ENCODE results near the gene PNCK. TPM values are rescaled to one million over a fixed set of nuclear protein-coding genes. Genes with fewer than 3 reads are reported as not detected.

The PNCK gene
- polyA plus RNA-seq, 3 donors = 7.6 to 13.9 (median 8.4) TPM

DNA sequence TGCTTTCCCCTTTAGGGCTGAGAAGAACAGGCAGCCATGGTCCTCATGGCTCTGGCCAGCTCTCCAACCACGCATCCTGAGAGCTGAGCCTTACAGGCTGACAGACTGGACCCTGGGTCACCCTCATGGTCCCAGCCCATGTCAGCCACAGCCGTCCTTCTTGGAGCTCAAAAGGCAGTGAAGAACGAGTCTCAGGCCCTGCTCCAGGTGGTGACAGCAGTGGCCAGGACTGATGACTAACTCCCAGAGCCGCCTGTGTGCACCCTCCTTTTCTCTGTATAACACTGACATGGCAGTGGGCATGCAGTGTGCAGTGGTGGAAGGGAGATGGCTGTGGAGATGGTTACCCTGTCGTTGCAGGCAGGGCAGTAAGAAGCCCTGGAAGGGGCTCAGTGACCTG, 36.9 kb downstream of the PNCK start:
- DNase-seq (ENCODE audit: extremely low read depth in 1 of 11, low read depth in 9 of 11, low spot score in 4 of 11) = no peak

DNA sequence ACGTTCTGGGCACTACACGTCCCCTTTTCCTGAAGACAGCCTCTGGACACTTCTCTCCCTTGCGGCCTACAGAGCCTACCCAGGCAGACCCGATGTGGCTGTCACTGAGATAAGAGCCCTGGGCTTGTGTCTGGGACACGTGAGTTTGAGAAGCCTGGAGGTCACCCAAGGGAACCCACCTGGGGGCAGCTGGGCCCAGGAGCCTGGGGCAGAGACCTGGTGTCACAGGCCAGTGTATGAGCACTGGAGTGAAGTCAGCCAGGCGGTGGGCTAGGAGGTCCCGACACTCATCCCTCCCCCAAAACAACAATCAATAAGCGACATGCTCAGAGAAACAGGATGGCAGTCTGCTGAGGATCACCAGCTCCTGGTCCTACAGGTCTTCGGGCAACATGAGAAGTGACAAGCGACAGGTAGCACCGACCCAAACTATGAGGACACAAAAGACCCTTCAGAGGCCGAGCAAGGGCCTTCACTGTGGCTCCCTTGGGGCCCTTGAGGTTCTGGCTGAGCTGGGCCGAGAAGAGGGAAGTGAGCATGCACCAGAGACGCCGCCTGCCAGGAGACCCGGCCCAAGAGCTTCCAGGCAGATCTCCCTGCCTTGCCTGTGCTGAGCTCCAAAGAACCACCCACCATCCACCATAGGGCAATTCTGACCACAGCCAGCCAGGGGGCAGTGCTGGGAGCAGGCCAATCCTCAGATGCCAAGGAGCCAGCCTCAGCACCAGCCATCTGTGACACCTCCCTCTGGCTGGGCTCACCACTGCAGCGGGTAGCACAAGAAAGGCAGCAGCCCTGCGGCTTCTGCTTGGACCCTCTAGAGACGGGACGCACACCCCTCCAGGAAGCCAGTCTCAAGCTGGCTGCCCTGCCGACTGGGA, 37.6 kb downstream of the PNCK start:
- DNase-seq (ENCODE audit: extremely low read depth in 1 of 11, low read depth in 9 of 11, low spot score in 4 of 11) = no peak

DNA sequence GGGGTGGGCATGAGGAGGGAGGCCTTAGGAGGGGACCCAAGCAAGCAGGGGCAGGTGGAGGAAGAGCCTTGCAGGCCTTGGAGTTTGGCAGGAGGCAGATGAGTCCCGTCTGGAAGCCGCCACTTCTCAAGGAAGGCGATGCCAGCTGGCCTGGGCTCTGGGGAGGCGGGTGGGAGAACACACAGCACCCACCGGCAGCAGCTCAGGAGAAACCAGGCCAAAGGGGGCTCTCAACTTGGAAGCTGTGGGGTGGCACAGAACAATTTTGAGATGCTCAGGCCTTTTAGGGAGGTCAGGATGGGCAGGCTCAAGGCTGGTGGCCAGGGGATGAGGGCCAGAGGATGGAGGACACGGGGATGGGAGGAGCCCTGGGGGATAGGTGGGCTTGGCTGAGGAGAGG, 38.2 kb downstream of the PNCK start:
- no peak for DNase-seq (ENCODE audit: extremely low read depth in 1 of 11, low read depth in 9 of 11, low spot score in 4 of 11)

DNA sequence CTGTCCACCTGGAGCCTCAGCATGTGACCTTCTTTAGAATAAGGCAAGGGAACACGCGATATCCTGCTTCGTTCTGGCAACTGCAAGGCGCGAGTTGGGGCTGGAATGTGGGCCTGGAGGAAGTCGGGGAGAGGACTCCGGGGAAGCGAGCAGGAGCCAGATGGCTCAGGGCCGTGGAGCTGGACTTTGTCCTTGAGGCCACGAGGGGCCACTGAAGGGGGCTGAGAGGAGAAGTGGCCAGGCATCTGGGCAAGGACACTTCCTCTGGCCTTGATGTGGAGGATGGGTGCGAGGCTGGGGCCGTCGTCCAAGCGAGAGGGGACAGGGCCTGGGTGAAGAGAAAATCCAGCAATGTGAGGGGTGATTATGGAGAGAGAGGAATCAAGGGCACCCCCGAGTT, 38.8 kb downstream of the PNCK start:
- no peak for DNase-seq (ENCODE audit: extremely low read depth in 1 of 11, low read depth in 9 of 11, low spot score in 4 of 11)

- no peak for DNase-seq (ENCODE audit: extremely low read depth in 1 of 11, low read depth in 9 of 11, low spot score in 4 of 11)
These were observed 39.4 kb downstream of the PNCK start for GRCh38 chrX:153634236-153634635.

DNA sequence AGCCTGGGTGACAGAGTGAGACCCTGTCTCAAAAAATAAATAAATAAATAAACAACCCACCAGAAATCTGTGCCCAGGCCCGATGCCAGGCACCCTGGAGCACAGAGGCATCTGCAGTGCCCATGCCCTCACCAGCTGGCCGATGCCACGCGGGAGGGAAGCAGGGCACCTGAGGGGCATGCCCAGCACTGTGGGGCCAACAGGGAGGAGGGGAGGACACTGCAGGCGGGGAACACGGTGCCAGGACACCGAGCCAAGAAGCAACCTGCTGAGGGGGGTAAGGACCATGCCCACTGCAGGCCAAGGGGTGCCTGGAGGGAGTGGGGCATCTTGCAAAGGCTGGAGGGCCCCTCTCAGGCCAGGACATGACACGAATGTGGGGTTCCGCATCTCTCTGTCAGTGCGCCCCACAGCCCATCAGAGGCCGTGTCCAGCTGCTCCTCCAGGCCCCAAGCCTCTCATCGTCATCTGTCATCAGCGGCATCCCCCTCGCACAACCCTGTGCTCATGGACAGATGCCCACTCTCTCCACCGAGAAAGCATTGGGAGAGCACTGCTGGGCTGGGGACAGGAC, 39.9 kb downstream of the PNCK start:
- DNase-seq (ENCODE audit: extremely low read depth in 1 of 11, low read depth in 9 of 11, low spot score in 4 of 11) = no peak

DNA sequence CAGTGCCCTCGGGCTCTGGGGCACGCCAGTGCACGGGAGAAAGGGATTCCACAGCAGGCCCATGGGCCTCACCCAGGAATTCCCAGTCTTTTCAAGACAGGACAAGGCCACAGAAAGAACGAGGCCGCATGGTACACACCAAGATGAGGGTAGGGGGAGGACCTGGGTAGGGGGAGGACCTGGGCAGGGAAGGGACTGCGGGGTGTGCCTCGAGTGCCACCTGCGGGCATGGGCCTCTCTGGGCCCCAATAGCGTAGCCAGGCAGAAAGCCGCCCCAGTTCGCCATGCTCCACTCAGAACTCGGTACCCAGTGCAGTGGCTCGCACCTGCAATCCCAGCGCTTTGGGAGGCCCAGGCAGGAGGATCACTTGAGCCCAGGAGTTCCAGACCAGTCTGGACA, 40.6 kb downstream of the PNCK start:
- no peak for DNase-seq (ENCODE audit: extremely low read depth in 1 of 11, low read depth in 9 of 11, low spot score in 4 of 11)

- no peak for DNase-seq (ENCODE audit: extremely low read depth in 1 of 11, low read depth in 9 of 11, low spot score in 4 of 11)
These were observed 41.0 kb downstream of the PNCK start for GRCh38 chrX:153632595-153632946.

DNA sequence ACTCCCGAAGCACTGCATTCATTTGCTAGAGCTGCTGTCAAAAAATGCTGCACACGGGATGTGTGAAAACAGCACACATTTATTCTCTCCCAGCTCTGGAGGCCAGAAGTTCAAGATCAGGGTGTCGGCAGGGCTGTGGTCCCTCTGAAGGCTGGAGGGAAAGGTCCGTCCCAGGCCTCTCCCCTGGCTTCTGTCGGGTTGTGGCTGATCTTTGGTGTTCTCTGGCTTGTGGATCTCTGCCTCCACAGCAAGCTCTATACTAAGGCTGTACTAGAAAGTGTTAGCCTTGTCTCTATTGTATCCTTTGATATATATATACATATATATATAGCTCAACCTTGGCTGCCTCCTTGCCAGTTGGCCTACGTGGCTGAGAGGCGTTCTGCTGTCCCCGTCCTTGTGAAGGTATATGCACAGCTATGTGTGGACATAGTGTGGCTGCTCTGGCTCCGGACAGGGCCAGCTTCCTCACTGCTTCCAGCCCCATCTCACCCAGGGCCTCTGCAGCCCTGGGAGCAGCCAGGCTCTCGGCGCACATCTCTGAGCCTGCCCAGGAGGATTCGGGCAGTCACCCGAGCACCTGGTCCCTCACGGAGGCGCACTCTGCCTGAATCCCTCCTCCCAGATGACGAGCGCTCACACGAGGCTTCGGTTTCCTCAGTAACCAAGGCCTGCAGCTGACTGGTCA, 41.6 kb downstream of the PNCK start:
- DNase-seq (ENCODE audit: extremely low read depth in 1 of 11, low read depth in 9 of 11, low spot score in 4 of 11) = no peak

GRCh38 chrX:153631346-153631745, 42.3 kb downstream of the PNCK start:
- DNase-seq (ENCODE audit: extremely low read depth in 1 of 11, low read depth in 9 of 11, low spot score in 4 of 11) = no peak

- DNase-seq (ENCODE audit: extremely low read depth in 1 of 11, low read depth in 9 of 11, low spot score in 4 of 11) = no peak
These were observed 44.9 kb downstream of the PNCK start for GRCh38 chrX:153628665-153629064.

DNA sequence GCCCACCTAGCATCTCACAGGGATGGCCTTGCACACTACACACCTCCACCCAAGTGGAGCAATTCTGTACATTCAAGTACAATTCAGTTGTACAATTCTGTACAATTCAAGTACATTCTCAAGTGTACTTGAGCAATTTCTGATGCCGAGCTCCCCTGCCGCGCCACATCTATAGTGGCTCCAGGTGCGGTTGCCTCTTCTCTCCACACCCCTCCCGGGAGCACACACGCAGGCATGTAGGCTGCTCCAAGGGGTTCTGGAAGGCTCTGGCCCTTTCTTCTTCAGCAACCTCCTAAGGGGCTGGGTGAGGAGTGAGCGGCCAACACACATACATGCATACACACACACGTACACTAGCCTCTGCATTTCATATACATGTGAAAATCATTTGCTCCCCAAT, 45.5 kb downstream of the PNCK start:
- no peak for DNase-seq (ENCODE audit: extremely low read depth in 1 of 11, low read depth in 9 of 11, low spot score in 4 of 11)

- no peak for DNase-seq (ENCODE audit: extremely low read depth in 1 of 11, low read depth in 9 of 11, low spot score in 4 of 11)
These were observed 45.9 kb downstream of the PNCK start for GRCh38 chrX:153627675-153628111.

- no peak for DNase-seq (ENCODE audit: extremely low read depth in 1 of 11, low read depth in 9 of 11, low spot score in 4 of 11)
These were observed 46.5 kb downstream of the PNCK start for GRCh38 chrX:153626863-153627674.

- no peak for DNase-seq (ENCODE audit: extremely low read depth in 1 of 11, low read depth in 9 of 11, low spot score in 4 of 11)
These were observed 47.5 kb downstream of the PNCK start for GRCh38 chrX:153626025-153626633.

DNA sequence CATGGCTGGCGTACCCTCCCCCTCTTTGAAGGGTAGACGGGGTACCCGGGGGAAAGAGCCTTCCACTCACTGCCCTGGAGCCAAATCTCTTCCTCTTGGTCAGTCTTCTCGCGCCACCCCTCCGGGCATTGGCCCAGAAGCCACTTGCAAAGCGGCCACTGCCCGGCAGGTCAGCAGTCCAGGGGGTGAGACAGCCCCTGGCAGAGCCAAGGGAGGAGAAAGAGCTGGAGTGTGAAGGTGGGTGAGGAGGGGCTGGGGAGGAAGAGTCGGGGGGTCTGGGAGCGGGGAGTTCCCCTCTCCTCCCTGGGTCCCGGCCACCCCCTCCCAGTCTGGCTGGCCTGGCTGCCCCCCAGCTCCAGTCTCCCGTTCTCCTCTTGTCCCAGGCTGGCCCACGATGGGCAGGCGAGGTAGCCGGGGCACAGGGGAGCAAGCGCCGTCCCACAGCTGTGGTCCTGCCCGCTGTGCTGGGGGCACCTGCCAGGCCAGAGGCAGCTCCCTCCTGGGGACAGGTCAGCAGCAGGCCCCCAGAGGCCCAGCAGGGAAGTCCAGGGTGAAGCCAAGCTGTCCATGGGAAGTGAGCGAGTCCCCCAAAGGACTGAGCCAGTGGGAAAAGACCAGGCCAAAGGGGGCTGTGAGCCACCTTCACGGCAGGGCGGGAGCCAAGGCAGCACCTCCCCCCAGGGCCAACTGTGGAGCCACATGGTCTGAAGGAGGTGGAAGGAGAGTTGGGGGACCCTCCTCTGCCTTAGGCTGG, 48.2 kb downstream of the PNCK start:
- DNase-seq (ENCODE audit: extremely low read depth in 1 of 11, low read depth in 9 of 11, low spot score in 4 of 11) = no peak

DNA sequence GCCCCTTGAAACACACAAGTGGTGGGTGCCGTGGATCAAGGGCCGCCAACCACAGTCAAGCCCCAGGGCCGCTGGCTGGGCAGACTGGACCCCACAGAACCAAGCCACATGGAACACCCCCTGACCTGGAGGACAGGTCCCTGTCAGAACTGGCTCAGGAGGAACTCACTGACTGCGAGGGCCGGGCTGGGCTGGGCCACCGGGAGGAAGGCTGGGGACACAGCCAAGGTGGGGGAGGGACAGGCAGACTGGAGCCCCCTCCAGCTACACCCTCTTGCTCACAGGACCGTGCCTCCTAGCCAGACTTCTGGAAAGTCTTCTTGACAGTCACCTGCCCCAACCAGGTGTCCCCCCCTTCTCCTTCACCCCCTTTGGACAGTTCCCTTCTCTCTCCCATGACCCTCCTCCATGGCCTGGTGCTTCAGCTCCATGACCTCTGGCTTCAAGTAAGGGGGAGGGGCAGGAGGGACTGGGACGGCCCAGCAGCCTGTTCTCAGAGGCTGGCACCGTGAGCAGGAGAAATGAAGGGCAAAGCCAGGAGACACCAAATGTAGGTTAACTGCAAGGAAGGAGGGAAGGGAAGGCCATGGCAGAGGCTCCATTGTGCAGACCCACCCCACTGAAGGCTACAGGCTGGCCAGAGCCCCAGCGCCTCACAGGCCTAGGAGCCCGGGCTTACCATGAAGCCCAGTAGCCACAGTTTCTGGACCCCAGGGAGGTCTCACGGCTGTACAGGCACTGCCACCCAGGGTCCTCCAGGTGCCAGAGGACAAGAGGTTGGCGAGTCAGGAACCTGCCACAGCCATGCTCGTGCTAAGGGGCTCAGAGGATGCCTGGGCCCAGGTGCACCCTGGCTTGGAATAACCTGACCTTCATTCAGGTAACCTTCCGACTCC, 49.2 kb downstream of the PNCK start:
- DNase-seq (ENCODE audit: extremely low read depth in 1 of 11, low read depth in 9 of 11, low spot score in 4 of 11) = no peak

Measured in renal cortex interstitium (tissue), 11 donors.